Posterior cingulate gyrus (tissue), 11 donors: ENCODE results near the gene RFPL4A.
"Not testable (repeated sequence)": the region's sequence is repeated elsewhere in the genome, so short reads cannot be mapped to it uniquely, and the experiment has no call there.

ENCODE experiments used
- DNase-seq, 10 donors: peaks; one replicate each; pipeline versions ENCODE4 v3.0.0 to v3.0.0-alpha.2; 2020 to 2021; ENCODE audit warnings: mixed read lengths in 3 of 10
- intact Hi-C: fragments of 100-400 bp; cut with DNase I; formaldehyde crosslinking; loops from one replicate; pipeline ENCODE4 v1.15.1; 2023

Gene RFPL4A

DNA sequence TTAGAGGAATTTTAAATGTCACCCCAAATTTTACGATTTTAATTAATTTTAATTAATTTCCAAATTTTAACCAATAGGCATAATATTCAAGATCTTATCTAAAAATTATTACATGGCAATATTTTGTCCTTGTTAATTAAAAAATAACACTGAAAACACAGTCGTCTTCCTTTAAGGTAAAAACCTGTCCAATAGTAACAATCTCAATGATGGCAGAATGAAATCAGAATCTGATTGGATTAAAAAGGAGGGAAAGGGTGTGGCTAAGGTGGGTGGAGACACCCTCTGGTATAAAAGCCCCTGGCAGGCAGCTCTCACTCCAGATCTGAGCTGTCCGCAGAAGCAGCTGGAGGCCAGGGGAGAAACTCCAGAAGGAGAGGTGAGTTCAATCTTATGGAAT, at the start of gene RFPL4A:
RFPL4A (plus strand) TSS at position 301 of the 400 bp plus-strand sequence. CDS start 2,704 bp downstream, outside the sequence.
- intact Hi-C loops, DNase-seq: not testable (repeated sequence)

DNA sequence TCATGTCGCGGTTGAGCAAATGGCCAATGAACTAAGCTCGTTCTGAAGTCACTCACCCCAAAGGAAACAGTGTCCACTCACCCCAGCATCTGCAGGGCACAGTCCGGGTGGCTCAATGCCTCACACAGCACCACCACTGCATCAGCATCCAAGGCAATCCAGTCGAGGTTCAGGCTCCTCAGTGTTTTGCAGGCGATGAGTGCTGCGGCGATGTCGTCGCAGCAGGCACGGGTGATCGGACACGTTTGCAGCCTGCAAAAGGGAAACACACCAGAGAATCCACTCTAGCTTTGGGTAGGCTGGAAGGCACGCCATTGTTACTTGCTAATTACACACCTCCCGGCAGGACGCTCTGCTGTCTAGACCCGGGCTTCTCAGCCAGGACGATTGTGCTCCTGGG, 47.2 kb upstream of the RFPL4A start:
- intact Hi-C loops = no loop called here
- no peak for DNase-seq

DNA sequence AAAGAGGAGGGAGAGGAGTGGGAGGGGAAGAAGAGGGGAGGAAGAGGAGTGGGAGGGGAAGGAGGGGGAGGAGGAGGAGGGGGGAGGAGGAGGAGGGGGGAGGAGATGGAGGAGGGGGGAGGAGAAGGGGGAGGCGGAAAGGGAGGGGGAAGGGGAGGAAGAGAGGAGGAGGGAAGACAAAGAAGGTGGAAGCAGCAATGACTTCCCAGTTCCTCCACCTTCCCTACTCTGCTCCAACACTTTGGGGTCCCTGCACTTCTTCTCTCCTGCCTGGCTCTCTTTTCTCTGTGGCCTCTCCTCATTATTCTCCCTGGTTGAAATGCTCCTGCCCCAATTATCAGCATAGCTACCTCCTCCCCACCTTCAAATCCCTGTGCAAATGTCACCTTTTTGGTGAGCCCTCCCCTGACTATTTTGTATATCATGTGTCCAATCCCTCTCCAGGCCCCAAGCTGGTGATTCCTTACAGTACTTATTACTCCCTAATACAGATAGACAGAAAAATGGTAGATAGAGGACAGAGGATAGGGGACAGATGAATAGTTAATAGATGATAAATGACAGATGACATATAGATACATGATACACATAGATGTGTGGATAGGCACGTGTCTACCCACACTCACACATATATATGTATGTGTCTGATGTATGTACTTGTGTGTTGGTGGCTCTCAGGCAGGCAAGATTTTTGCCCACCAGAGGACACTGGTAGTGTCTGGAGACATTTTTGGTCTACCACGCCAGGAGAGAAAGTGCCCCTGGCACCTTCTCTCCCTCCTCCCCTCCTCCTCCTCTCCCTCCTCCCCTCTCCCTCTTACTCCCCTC, 45.9 kb upstream of the RFPL4A start:
- intact Hi-C loops = no loop called here
- DNase-seq = no peak

DNA sequence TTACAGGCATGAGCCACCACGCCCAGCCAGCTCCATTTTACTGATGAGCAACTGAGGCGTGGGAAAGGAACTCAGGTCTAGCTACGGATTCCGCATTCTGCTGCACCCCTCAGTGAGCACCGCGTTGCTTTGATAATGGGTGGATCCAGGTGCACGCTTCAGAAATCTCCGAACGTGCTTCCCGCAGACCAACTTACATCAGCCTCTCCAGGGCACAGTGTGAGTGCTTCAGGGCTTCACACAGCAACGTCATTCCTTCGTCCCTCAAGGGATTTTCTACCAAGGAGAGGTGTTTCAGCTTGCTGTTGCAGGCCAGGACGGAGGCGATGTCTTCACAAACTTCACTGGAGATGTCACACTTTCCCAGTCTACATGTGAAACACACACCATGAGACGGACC, 42.4 kb upstream of the RFPL4A start:
- no peak for DNase-seq
- intact Hi-C loops = no loop called here

DNA sequence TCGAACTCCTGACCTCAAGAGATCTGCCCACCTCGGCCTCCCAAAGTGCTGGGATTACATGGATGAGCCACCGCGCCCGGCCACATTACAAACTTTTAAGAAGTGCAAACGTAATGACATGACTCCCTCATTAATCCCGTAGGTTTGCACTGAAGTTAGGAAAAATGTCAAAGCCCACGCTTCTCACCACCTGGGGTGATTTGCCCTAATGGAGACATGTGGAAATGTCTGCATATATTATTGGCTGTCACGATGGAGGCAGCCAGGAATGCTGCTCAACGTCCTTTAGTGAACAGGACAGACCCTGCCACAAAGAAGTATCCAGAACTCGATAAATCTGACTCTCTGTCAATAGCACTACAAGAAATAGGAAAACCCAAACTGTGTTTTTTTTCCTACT, 41.6 kb upstream of the RFPL4A start:
- no peak for DNase-seq
- intact Hi-C loops = no loop called here

DNA sequence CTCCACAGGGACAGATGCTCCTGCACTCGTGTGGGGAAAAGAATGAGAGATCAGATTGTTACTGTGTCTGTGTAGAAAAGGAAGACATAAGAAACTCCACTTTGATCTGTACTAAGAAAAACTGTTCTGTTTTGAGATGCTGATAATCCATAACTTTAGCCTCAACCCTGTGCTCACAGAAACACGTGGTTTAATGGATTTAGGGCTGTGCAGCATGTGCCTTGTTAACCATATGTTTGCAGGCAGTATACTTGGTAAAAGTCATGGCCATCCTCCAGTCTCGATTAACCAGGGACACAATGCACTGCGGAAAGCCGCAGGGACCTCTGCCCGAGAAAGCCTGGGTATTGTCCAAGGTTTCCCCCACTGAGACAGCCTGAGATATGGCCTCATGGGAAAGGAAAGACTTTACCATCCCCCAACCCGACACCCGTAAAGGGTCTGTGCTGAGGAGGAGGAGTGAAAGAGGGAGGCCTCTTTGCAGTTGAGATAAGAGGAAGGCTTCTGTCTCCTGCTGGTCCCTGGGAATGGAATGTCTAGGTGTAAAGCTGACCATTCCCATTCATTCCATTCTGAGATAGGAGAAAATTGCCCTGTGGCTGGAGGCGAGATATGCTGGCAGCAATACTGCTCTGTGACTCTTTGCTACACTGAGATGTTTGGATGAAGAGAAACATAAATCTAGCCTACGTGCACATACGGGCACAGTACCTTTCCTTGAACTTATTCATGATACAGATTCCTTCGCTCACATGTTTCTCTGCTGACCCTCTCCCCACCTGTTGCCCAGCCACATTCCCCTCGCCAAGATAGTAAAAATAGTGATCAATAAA, 40.8 kb upstream of the RFPL4A start:
- DNase-seq, intact Hi-C loops: not testable (repeated sequence)

DNA sequence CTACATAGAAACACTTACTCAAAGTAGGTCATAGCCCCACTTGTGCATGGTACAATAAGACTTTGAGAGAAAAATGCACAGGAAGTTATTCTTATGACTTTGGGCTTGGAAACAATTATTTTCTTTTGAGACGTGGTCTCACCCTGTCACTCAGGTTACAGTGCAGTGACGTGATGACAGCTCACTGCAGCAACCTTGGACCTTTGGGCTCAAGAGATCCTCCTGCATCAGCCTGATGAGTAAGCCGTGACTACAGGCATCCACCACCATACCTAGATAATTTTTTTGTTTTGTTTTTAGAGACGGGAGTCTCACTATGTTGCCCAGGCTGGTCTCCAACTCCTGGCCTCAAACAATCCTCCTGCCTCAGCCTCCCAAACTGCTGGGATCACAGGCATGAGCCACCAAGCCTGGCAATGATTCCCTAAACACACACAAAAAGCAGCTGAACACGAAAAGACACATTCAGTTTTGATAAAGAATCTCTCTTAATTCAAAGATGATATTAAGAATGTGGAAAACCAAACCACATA, 38.6 kb upstream of the RFPL4A start:
- intact Hi-C loops = no loop called here
- DNase-seq = no peak

DNA sequence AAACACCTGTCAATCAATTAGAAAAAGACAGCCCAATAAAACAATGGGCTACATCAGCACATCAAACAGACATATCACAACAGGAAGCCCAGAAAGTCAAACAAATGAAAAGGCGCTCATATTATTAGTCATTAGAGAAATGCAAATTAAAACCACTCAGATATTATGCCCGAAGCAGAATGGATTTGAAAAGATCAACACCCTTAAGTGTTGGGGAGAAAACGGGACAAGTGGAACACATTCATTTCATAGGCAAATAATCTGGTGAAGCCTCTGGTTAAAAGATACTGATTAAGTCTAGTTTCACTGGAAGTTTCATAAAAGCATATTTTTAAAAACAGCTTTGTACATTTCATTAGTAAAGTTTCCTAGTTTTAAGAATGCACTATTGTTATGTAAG, 38.1 kb upstream of the RFPL4A start:
- DNase-seq = no peak
- intact Hi-C loops = no loop called here

DNA sequence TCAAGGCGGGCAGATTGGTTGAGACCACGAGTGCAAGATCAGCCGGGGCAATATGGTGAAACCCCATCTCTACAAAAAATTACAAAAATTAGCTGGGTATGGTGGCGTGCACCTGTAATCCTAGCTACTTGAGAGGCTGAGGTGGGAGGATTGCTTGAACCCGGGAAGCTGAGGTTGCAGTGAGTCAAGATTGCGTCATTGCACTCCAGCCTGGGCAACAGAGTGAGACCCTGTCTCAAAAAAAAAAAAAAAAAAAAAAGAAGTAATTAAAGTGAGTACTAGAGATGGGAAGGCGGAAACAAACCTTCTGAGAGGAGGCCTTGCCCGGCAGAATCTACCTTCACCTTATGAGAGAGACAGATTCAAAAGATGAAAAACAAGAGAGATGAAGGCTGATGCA, 35.4 kb upstream of the RFPL4A start:
- no peak for DNase-seq
- intact Hi-C loops = no loop called here

DNA sequence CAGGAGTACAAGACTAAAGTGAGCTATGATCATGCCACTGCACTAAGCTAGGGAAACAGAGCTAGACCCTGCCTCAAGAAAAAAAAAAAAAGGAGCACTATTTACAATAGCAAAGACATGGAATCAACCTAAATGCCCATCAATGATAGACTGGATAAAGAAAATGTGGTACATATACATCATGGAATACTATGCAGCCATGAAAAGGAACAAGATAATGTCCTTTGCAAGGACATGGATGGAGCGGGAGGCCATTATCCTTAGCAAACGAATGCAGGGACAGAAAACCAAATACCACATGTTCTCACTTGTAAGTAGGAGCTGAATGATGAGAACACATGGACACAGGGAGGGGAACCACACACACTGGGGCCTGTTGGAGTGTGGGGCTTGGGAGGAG, 28.5 kb upstream of the RFPL4A start:
- intact Hi-C loops, DNase-seq: not testable (repeated sequence)

DNA sequence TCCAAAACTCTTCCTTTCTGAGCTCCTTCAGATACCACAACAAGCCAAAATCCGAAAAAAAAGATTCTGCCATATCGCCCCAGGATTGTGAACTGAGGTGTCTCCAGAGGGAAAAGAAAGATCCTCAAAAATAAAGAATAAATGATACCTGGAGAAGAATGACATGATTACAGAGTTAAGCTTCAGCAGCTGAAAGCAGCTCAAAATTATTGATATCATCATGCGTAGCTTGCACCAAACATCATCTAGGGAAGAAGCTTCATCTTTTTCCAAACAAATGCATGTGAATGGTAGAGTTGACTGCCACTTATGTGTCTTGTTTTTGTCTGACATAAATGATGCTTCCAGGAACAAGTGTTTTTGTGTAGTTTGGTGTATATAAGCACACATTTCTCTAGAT, 20.6 kb upstream of the RFPL4A start, which contains the start of gene NLRP9:
NLRP9 (minus strand) TSS at position 101 of the 400 bp plus-strand sequence; CDS start at position 73, 28 bp downstream.
- no peak for DNase-seq
- intact Hi-C loops = no loop called here

DNA sequence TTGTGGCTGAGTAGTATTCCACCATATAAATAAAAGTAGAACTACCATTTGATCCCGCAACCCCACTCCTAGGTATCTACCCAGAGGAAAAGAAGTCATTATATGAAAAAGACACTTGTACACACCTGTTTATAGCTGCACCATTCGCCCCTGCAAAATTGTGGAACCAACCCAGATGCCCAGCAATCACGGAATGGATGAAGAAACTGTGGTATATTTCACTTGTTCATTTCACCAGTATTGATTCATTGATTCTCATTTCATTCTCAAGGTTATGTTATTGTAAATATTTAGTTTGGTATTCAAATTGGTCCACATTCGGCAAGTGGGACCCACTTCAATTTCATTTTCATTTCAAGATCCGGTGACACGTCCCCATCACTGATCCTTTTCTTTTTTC, 8.2 kb upstream of the RFPL4A start:
- DNase-seq = no peak
- intact Hi-C loops = no loop called here

DNA sequence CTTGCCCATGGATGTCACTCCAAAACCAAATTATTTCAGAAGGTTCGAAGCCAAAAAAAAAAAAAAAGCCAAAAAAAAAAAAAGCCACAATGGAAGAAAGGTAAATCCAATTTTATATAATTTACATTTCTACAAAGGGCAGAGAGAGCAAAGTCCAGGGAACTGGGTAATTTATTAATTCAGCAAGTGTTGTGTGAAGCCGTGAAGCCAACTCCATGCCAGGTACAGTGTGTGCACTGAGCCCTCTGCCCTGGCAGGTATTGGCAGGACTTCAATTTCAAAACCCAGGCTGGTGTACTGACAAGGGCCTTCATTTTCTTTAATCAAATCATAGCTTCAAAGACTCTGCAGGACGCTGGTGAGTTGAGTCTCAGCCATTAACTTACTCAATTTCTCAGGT, 5.5 kb upstream of the RFPL4A start:
- intact Hi-C loops = no loop called here
- DNase-seq = no peak

DNA sequence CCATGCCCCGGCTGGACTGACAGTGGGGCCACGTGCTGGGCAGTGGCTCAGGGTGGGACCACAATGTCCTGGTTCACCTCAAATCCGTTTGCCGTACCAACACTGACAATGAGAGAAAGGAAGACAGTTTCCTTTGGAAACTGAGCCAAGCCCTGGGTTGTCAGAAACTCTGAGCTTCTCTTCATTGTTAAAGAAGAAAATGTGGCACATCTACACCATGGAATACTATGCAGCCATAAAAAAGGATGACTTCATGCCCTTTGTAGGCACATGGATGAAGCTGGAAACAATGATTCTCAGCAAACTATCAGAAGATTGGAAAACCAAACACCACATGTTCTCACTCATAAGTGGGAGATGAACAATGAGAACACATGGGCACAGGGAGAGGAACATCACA, 2.1 kb upstream of the RFPL4A start:
- intact Hi-C loops, DNase-seq: not testable (repeated sequence)

DNA sequence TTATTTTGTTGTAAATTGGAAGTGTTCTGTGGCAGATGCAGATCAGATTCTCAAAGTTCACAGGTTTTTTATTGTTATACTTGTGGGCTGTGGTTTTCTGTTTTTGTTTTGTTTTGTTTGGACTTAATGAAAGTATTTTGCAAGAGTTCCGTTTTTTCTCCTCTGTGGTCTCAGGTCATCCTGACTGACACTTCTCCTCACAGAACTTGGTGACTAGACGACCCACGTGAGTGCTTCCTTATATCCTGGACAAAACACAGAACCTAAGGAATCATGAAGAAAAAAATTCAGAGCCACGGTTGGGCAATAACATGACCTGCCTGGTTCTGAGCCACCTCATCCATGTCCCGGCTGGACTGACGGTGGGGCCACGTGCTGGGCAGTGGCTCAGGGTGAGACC, 7.6 kb downstream of the RFPL4A start:
- DNase-seq = no peak
- intact Hi-C loops = no loop called here

DNA sequence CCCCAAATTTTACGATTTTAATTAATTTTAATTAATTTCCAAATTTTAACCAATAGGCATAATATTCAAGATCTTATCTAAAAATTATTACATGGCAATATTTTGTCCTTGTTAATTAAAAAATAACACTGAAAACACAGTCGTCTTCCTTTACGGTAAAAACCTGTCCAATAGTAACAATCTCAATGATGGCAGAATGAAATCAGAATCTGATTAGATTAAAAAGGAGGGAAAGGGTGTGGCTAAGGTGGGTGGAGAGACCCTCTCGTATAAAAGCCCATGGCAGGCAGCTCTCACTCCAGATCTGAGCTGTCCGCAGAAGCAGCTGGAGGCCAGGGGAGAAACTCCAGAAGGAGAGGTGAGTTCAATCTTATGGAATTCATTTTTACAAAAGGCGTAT, 9.9 kb downstream of the RFPL4A start, which contains the start of gene RFPL4AL1:
RFPL4AL1 (plus strand) TSS at position 301 of the 400 bp plus-strand sequence. CDS start 2,687 bp downstream, outside the sequence.
- intact Hi-C loops, DNase-seq: not testable (repeated sequence)

DNA sequence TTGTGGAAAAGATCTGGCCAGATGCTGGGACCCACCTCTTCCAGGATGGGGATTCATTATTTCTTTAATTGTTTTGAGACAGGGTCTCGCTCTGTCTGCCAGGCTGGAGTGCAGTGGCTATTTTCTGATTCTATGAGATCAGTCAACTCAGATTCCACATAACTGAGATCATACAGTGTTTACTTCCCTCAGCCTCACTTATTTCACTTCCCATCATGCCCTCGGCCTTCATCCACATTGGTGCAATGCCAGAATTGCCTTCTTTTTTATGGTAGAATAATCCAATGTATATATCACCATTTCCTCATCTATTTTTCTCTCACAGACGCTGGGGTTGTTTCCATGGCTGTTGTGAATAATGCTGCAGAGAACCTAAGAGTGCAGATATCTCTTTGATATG, 10.7 kb downstream of the RFPL4A start:
- intact Hi-C loops, DNase-seq: not testable (repeated sequence)

DNA sequence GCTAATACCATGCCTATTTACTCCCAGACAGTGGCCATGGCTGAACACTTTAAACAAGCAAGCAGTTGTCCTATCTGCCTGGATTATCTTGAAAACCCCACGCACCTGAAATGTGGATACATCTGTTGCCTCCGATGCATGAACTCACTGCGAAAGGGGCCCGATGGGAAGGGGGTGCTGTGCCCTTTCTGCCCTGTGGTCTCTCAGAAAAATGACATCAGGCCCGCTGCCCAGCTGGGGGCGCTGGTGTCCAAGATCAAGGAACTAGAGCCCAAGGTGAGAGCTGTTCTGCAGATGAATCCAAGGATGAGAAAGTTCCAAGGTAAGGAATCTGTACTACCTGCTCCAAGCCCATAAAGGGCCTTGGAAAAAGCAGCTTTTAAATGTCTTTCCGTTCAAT, 18.6 kb downstream of the RFPL4A start:
- intact Hi-C loops = no loop called here
- no peak for DNase-seq

DNA sequence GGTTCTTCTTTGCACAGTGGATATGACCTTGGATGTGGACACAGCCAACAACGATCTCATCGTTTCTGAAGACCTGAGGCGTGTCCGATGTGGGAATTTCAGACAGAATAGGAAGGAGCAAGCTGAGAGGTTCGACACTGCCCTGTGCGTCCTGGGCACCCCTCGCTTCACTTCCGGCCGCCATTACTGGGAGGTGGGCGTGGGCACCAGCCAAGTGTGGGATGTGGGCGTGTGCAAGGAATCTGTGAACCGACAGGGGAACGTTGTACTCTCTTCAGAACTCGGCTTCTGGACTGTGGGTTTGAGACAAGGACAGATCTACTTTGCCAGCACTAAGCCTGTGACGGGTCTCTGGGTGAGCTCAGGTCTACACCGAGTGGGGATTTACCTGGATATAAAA, 19.4 kb downstream of the RFPL4A start:
- intact Hi-C loops = no loop called here

DNA sequence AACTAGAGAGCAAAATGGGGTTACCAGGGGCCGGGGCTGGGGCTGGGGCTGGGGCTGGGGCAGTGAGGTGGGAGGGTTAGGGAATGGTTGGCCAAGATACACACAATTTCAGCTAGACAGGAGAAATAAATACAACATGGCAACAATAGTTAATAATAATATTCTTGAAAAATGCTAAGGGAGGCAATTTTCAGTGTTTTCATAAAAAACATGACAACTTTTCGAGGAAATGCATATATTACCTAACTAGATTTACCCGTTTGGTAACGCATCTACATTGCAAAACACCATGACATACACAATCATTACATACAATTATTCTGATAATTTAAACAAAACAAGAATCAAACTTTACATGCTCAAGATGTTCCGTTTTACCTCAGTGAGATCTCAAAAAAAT, 22.2 kb downstream of the RFPL4A start:
- no peak for DNase-seq
- intact Hi-C loops = no loop called here

More for the DNA sequence above, 19.4 kb downstream of the RFPL4A start:
- no peak for DNase-seq

DNA sequence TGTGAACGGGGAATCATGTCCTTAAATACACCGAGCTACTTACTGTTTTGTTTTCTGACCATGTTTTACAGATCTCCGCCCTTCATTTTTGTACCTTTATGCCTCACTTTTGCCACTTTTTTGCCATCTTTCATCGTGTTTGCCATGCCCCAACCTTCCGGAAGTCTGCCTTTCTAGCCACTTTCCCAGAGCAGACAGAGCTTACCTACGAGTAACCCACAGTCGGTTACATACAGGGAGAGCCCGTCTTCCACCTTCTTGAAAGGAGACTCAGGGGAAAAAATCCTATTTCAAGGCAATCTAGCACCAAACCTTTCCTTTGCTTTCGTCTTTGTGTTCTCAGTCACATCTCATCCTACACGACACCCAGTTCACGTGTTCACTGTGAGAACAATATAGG, 36.1 kb downstream of the RFPL4A start:
- intact Hi-C loops = no loop called here

More for the DNA sequence above, 36.1 kb downstream of the RFPL4A start:
- no peak for DNase-seq
